H1 (cell line): ENCODE data around the gene GLRX5. TPM values are rescaled to one million over a fixed set of nuclear protein-coding genes. Genes with fewer than 3 reads are reported as not detected.

ENCODE experiments used
- CREB1 ChIP-seq: IDR thresholded peaks from 2 replicates; pipeline ENCODE4 v1.6.1; 2012; ENCODE audit warnings: inconsistent platforms
- HDAC6 ChIP-seq: IDR thresholded peaks from one replicate; pipeline ENCODE4 v1.7.1; 2012; ENCODE audit warnings: low read depth, mild to moderate bottlenecking, inconsistent platforms, low read length, moderate library complexity
- polyA plus RNA-seq, 7 experiments: library from polyadenylated mRNA; depleted of rRNA in 3 of 7; stranded (reverse) in 5 of 7; unstranded in 2 of 7; fragments of >200 nt in 5 of 7; fragments of 200-250 nt in 2 of 7; gene quantifications; 1 replicate in 5 of 7; 2 replicates in 1 of 7; 4 replicates in 1 of 7; pipeline versions ENCODE4 v1.2.1 to v1.2.3, GENCODE V29; 2011 to 2013; ENCODE audit warnings: missing spikeins in 2 of 7, mixed read lengths in 2 of 7
- total RNA-seq: library from RNA; stranded (reverse); fragmentation: NEBNext Ultra II Directional; extraction: Animal tissue kit (Norgen Biotek cat#: 25700); gene quantifications from 2 replicates; pipeline ENCODE4 v1.2.1, GENCODE V29; 2021
- TF ChIP-seq, protein P1 (sequence below): fragments of 300-600 bp; sonication (generic); IDR thresholded peaks from 2 replicates; pipeline ENCODE4 v1.7.1; 2012; ENCODE audit warnings: low read length, moderate library complexity, mild to moderate bottlenecking, inconsistent platforms; ENCODE audit not compliant: insufficient replicate concordance

GLRX5 gene
- total and polyA plus RNA-seq, 2 of the 8 experiments (the other 6 are each of a cell fraction or from before 2014, with no cell fraction given), result 70.1 to 88.8 TPM

DNA sequence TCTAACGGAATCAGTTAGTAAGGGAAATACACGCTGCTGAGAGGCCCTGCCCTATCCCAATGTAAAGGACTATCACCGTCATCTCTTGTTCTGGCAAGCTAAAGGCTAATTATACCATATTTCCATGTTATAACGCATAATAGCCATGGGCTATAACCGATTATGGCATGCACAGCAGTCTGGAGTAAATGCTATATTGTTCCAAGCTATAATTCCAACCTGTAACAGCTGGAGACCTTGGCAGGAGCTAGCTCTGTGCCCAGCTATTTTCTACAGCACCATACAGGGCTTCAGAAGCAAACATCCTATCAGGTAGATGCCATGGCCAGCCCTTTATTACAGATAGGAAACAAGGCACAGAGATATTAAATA is 44.7 kb upstream of the GLRX5 start (continued):
- TF ChIP-seq, protein P1, sequence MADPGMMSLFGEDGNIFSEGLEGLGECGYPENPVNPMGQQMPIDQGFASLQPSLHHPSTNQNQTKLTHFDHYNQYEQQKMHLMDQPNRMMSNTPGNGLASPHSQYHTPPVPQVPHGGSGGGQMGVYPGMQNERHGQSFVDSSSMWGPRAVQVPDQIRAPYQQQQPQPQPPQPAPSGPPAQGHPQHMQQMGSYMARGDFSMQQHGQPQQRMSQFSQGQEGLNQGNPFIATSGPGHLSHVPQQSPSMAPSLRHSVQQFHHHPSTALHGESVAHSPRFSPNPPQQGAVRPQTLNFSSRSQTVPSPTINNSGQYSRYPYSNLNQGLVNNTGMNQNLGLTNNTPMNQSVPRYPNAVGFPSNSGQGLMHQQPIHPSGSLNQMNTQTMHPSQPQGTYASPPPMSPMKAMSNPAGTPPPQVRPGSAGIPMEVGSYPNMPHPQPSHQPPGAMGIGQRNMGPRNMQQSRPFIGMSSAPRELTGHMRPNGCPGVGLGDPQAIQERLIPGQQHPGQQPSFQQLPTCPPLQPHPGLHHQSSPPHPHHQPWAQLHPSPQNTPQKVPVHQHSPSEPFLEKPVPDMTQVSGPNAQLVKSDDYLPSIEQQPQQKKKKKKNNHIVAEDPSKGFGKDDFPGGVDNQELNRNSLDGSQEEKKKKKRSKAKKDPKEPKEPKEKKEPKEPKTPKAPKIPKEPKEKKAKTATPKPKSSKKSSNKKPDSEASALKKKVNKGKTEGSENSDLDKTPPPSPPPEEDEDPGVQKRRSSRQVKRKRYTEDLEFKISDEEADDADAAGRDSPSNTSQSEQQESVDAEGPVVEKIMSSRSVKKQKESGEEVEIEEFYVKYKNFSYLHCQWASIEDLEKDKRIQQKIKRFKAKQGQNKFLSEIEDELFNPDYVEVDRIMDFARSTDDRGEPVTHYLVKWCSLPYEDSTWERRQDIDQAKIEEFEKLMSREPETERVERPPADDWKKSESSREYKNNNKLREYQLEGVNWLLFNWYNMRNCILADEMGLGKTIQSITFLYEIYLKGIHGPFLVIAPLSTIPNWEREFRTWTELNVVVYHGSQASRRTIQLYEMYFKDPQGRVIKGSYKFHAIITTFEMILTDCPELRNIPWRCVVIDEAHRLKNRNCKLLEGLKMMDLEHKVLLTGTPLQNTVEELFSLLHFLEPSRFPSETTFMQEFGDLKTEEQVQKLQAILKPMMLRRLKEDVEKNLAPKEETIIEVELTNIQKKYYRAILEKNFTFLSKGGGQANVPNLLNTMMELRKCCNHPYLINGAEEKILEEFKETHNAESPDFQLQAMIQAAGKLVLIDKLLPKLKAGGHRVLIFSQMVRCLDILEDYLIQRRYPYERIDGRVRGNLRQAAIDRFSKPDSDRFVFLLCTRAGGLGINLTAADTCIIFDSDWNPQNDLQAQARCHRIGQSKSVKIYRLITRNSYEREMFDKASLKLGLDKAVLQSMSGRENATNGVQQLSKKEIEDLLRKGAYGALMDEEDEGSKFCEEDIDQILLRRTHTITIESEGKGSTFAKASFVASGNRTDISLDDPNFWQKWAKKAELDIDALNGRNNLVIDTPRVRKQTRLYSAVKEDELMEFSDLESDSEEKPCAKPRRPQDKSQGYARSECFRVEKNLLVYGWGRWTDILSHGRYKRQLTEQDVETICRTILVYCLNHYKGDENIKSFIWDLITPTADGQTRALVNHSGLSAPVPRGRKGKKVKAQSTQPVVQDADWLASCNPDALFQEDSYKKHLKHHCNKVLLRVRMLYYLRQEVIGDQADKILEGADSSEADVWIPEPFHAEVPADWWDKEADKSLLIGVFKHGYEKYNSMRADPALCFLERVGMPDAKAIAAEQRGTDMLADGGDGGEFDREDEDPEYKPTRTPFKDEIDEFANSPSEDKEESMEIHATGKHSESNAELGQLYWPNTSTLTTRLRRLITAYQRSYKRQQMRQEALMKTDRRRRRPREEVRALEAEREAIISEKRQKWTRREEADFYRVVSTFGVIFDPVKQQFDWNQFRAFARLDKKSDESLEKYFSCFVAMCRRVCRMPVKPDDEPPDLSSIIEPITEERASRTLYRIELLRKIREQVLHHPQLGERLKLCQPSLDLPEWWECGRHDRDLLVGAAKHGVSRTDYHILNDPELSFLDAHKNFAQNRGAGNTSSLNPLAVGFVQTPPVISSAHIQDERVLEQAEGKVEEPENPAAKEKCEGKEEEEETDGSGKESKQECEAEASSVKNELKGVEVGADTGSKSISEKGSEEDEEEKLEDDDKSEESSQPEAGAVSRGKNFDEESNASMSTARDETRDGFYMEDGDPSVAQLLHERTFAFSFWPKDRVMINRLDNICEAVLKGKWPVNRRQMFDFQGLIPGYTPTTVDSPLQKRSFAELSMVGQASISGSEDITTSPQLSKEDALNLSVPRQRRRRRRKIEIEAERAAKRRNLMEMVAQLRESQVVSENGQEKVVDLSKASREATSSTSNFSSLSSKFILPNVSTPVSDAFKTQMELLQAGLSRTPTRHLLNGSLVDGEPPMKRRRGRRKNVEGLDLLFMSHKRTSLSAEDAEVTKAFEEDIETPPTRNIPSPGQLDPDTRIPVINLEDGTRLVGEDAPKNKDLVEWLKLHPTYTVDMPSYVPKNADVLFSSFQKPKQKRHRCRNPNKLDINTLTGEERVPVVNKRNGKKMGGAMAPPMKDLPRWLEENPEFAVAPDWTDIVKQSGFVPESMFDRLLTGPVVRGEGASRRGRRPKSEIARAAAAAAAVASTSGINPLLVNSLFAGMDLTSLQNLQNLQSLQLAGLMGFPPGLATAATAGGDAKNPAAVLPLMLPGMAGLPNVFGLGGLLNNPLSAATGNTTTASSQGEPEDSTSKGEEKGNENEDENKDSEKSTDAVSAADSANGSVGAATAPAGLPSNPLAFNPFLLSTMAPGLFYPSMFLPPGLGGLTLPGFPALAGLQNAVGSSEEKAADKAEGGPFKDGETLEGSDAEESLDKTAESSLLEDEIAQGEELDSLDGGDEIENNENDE, result no peak
- TF ChIP-seq HDAC6 (no peak), CREB1 (no peak)
- TF ChIP-seq, all 59 proteins: peak for 0
